DMS 273 treated with DMSO at 0.1 percent for 48 hours (cell line): ENCODE data around the gene CCR4.
"Not testable (repeated sequence)": the region's sequence is repeated elsewhere in the genome, so short reads cannot be mapped to it uniquely, and the experiment has no call there.

Experiments used
- DNase-seq: peaks from one replicate; lab custom pipeline; 2025; lab: John Stamatoyannopoulos, UW

Gene CCR4

GRCh38 chr3:32951410-32951811, at the start of gene CCR4:
TSS of gene CCR4 (plus strand) at chr3:32951644. CDS start at chr3:32953423, 1,779 bp downstream.
- DNase-seq = no peak

- DNase-seq = not testable (repeated sequence)
Measured at GRCh38 chr3:32902887-32903371, 48.5 kb upstream of the CCR4 start.

DNA sequence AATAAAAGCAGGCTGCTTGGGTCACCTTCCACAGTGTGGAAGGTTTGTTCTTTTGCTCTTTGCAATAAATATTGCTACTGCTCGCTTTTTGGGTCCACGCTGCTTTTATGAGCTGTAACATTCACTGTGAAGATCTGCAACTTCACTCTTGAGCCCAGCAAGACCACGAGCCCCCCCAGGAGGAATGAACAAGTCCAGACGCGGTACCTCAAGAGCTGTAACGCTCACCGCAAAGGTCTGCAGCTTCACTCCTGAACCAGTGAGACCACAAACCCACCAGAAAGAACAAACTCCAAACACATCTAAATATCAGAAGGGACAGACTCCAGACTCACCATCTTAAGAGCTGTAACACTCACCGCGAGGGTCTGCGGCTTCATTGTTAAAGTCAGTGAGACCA, 47.5 kb upstream of the CCR4 start:
- no peak for DNase-seq

DNA sequence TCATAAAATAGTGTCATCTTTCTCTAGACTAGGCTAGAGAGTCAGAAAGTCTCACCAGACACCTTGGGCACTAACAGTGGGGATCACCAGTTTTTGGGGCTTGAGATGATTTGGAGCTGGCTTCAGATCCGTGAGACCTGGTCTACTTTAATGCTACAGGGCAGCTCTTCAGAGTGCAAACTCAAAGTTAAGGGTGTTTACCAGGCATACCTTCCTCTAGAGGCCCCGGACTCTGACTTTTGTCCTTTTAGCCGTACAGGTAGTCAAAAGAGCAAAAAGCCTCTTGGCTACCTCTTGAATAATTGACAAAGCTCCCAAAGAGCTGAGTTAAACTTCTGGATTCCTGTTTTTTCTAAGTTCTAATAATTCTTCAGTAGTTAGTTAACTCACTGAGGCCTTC, 41.4 kb upstream of the CCR4 start:
- DNase-seq = no peak

DNA sequence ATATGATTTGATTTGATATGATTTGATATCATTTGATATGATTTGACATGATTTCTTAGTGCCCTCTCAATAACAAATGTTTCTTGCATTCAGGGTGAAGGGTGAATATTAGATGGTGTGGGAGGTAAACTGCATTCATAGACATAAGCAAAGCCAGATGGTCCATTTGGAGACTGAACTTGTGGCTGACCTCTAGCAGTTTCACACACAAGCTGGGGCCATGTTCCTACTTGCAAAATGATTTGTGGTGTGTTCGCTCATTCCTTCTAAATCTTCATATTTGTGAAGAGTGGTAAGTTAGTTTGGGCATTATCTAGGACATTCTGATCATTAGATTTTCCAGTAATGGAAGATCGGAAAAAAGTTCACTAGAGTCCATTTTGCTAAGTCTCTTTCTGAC, 40.5 kb upstream of the CCR4 start:
- DNase-seq = no peak

DNA sequence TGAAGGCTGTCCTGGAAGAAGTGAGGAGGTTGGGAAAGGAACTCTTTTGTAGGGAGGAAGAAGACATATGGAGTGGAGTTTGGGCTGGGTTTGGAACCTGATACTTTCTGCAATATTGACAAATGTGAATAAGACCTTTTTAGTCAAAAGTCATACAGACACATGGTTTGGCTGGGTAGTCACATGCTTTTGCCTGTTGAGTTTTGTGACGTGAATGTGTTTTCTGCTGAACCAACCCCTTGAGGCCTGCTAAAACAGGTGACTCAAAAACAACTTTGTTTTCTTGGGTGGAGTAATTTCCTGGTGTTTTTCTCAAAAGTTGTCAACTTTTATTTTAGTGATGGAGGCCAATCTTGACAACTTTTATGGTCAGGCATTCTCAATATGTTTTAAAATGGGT, 39.4 kb upstream of the CCR4 start:
- no peak for DNase-seq

DNA sequence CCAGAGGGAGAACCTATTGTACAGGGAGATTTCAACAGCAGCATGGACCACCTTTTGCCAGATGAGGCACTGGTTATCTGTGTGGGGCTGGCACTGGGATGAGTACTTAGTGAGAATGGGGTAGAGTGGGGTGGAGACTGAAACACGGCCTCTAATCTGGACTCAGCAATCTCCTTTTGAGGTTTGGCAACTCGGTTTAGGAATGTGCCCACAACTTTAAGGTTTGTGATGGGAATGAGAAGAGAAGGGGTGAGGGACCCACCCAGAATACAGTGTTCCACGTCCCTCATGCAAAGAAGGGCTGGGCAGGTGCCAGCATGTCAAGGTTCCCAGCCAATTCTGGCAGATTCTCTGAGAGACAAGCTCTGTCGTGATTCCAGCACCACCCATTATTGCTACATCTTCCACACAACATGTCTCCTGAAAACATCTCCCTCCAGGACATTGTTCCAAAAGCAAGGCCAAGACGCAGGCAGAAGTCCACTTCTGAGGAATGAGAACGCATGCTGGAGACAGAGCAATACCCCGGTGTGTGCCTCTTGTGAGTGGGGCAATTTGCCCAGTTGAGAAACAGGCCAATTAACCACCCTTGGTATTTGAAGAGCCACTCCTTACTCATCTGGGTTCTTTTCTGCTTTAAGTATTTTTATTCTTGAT, 37.5 kb upstream of the CCR4 start:
- no peak for DNase-seq

GRCh38 chr3:32919920-32920319, 31.5 kb upstream of the CCR4 start:
- DNase-seq = no peak

- DNase-seq = no peak
Measured at GRCh38 chr3:32922078-32922477, 29.4 kb upstream of the CCR4 start.

DNA sequence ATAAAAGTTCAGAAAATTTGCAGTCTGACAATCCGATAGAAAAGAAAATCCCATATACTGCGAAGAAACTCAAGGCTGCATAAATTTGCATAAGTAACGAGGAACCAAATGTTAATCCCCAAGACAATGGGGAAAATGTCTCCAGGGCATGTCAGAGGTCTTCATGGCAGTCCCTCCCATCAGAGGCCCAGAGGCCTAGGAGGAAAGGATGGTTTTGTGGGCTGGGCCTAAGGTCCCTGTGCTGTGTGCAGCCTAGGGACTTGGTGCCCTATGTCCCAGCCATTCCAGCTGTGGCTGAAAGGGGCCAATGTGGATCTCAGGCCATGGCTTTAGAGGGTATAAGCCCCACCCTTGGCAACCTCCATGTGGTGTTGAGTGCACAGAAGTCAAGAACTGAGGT, 21.3 kb upstream of the CCR4 start:
- DNase-seq = no peak

- DNase-seq = not testable (repeated sequence)
Measured at GRCh38 chr3:32931273-32931672, 20.2 kb upstream of the CCR4 start.

- no peak for DNase-seq
Measured at GRCh38 chr3:32934150-32934742, 17.2 kb upstream of the CCR4 start.

DNA sequence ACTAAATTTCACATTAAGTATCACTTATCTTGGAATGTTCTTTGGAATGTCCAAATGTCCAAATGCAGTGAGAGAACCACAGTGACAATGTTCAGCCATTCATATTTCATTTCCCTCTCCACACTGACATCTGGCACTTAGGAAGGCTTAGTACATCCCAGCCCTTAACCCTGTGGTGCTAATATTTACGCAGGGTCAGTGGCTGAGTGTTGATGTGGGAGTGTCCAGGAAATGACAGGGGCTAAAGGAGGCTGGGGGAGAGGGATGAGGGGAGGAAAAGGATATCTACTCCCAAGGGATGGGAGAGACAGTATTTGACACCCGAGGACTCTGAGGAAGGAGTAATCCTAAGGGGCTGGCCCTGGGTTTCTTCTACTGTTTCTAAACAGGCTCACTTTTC, 14.1 kb upstream of the CCR4 start:
- DNase-seq = no peak

GRCh38 chr3:32939531-32940284, 11.7 kb upstream of the CCR4 start:
- DNase-seq = not testable (repeated sequence)

DNA sequence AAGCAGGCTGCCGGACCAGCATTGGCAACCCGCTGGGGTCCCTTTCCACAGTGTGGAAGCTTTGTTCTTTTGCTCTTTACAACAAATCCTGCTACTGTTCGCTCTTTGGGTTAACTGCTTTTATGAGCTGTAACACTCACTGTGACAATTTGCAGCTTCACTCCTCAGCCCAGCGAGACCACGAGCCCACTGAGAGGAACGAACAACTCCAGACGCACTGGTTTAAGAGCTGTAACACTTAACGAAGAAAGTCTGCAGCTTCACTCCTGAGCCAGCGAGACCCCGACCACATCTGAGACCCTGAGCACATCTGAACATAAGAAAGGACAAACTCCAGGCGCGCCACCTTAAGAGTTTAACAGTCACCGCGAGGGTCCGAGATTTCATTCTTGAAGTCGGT, 10.7 kb upstream of the CCR4 start:
- no peak for DNase-seq

DNA sequence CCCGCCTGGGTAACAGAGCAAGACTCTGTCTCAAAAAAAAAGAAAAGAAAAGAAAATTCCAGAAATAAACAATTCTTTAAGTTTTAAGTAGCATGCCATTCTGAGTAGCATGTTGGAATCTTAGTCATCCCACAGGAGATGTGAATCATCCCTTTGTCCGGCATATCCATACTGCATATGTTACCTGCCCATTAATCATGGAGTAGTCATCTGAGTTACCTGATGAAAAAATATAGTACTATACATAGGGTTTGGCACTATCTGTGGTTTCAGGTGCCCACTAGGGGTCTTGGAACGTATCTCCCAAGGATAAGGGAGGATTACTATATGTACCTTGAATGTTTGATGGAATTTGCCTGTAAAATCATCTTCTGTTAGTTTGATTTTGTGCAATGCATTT, 6.3 kb upstream of the CCR4 start:
- DNase-seq = no peak

- DNase-seq = not testable (repeated sequence)
Measured at GRCh38 chr3:32945598-32945997, 5.8 kb upstream of the CCR4 start.

- no peak for DNase-seq
Measured at GRCh38 chr3:32946973-32947788, 4.3 kb upstream of the CCR4 start.

- DNase-seq = peak; percentile 57
Measured at GRCh38 chr3:32947789-32948238, 3.6 kb upstream of the CCR4 start.

DNA sequence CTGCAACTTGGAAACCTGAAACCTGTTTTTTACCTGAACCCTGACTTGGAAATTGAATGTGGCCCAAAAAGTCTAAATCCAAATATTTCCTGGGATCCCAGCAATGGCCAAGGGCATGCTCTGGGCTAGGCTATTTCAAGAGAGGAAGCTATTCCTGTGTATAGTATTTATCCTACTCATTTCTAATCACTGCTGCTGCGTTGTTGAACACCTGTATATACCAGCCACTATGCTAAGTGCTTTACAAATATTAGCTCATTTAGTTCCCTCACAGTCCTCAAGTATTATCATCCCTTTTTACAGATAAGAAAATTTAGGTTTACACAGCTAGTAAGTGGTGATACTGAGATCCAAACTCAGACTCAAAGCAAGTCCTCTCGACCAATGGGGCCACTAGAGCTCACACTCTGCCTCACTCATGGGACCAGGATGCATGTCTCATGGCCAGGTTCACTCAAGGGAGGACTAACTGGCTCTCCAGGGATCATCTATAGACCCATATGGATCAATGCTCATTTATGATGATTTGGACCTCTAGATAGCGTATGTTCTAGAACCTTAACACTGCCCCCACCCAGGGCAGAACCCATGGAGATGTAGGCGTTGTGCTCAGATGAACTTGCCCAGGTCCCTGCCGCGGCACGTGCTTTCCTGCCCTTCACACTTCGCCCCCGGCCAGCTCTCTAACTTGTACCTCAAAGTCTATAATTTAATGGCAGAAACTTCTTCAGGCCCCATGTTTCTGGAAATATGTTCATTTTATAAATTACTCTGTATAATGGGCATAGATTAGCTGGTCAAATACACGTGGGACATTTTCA, 2.6 kb upstream of the CCR4 start:
- DNase-seq = no peak

DNA sequence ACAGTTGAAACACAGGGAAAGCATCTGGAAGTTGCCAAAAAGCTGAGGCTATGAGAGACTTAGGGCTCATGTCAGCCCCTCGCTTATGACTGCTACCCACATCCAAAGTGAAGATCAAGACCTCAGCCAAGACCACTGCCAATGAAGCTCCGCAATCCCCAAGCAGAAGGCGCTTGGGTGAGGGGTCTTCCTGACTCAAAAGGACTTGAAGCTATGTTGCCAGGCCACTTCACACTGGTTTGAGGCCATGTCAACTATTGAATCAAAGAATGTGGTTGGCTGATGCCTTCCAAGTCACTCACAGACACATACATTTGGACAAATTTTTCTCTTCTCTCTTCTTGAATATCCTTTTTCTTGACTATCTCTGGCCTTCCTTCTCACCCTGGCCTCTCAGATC, 928 bp upstream of the CCR4 start:
- DNase-seq = no peak
